ENCODE results near the gene STX4. TPM values are rescaled to one million over a fixed set of nuclear protein-coding genes. Genes with fewer than 3 reads are reported as not detected.

STX4 gene
- total and polyA plus RNA-seq, 11 donors, result 19.5 to 73.8 (median 44.6) TPM

- no peak for DNase-seq
- ATAC-seq, result no peak
- H3K36me3 ChIP-seq, result peaks cover 0 to 93% (median 66%) of the 10 kb centered on the region in 9 donors
- no peak overlapping the region for H3K27ac ChIP-seq
- H3K4me3 ChIP-seq, result no peak overlapping the region
- intact Hi-C loops (cut with DNase I), result no loop called here
- 62 to 76% (median 70%) methylated on average over 8 to 14 of the region's 14 CpGs for WGBS, 4 donors
- H3K9me3 ChIP-seq, result no peaks in the 10 kb centered on the region
- H3K27me3 ChIP-seq, result no peaks in the 10 kb centered on the region
- no peak for TF ChIP-seq CTCF (IDR thresholded peaks at IDR 0.05)
- no peak for TF ChIP-seq POLR2A (IDR thresholded peaks at IDR 0.05)
- H3K4me1 ChIP-seq, result peaks cover 0 to 24% (median 0%) of the 10 kb centered on the region in 12 donors
Observed at GRCh38 chr16:31082368-31083045, 49.1 kb downstream of the STX4 start.

- no peaks in the 10 kb centered on the region for H3K27me3 ChIP-seq
- no peak overlapping the region for H3K4me3 ChIP-seq
- H3K36me3 ChIP-seq, result peaks cover 0 to 87% (median 60%) of the 10 kb centered on the region in 9 donors
- no peaks in the 10 kb centered on the region for H3K9me3 ChIP-seq
- peaks cover 0 to 24% (median 0%) of the 10 kb centered on the region in 12 donors for H3K4me1 ChIP-seq
- H3K27ac ChIP-seq, result no peak overlapping the region
- 63 to 71% (median 66%) methylated on average over 6 to 9 of the region's 9 CpGs for WGBS, 4 donors
- intact Hi-C loops (cut with DNase I), result no loop called here
- TF ChIP-seq CTCF (IDR thresholded peaks at IDR 0.05) (no peak), POLR2A (IDR thresholded peaks at IDR 0.05) (no peak)
- ATAC-seq (no peak), DNase-seq (no peak)
Observed at GRCh38 chr16:31083081-31083480, 49.7 kb downstream of the STX4 start.

DNA sequence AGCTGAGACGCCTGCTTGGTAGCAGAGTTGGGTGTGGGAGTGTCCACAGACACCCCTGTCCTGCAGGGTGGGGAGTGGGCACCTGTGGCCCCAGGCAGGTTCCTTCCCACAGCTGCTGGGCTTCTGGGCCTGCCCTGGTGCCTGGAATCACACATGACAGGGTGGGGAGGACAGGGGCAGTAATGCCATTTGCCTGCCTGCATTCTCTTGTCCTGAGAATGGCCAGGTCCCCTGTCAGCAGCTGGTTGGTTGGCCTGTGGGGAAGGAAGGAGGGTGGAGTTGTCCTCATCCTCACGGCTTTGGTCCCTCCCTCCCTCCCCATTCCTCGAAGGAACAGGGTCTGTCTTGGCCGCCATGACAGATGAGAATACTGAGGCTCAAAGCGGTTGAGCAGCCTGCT, 50.2 kb downstream of the STX4 start:
- 65 to 72% (median 68%) methylated on average over 4 to 5 of the region's 5 CpGs for WGBS, 4 donors
- DNase-seq (no peak), ATAC-seq (no peak)
- intact Hi-C loops (cut with DNase I), result no loop called here
- TF ChIP-seq POLR2A (IDR thresholded peaks at IDR 0.05) (no peak), CTCF (IDR thresholded peaks at IDR 0.05) (no peak)
- no peak overlapping the region for H3K4me3 ChIP-seq
- no peak overlapping the region for H3K27ac ChIP-seq
- H3K36me3 ChIP-seq, result peaks cover 0 to 82% (median 56%) of the 10 kb centered on the region in 9 donors
- H3K27me3 ChIP-seq, result no peaks in the 10 kb centered on the region
- peaks cover 0 to 24% (median 0%) of the 10 kb centered on the region in 12 donors for H3K4me1 ChIP-seq
- H3K9me3 ChIP-seq, result no peaks in the 10 kb centered on the region

DNA sequence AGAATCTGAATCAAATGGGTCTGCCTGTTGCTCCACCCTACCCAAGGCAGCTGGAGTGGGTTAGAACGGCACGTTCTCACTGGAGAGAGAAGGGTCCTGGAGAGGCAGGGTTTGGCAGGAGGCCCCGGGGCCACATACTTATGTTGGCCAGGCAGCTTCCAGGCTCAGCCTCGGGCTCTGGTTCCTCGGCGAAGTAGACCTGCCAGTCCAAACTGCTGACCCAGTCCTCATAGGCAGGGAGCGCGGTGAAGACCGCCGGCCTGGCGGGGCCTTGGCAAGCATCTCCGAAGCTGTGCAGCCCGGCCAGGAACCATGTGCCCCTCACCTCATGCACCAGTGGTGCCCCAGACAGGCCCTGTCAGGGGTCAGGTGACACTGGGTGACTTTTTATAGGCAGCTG, 50.6 kb downstream of the STX4 start:
- Histone ChIP-seq H3K27me3 (no peaks in the 10 kb centered on the region), H3K36me3 (peaks cover 0 to 79% (median 51%) of the 10 kb centered on the region in 9 donors), H3K4me1 (peaks cover 0 to 24% (median 0%) of the 10 kb centered on the region in 12 donors), H3K27ac (no peak overlapping the region), H3K9me3 (no peaks in the 10 kb centered on the region), H3K4me3 (no peak overlapping the region)
- TF ChIP-seq POLR2A (IDR thresholded peaks at IDR 0.05), result no peak
- no peak for TF ChIP-seq CTCF (IDR thresholded peaks at IDR 0.05)
- DNase-seq (no peak), ATAC-seq (no peak)
- 85 to 91% (median 90%) methylated on average over 4 to 13 of the region's 13 CpGs for WGBS, 4 donors
- intact Hi-C loops (cut with DNase I), result no loop called here
